HEK293 (cell line): ENCODE data around the gene PAAF1.

Experiments used
- CTCF ChIA-PET: fragments of 350-600 bp; formaldehyde crosslinking; extraction: SDS; loops from one replicate; lab custom pipeline; 2021; ENCODE audit warnings: antibody characterized with exemption; lab: Yijun Ruan, JAX
- POLR2A ChIA-PET: fragments of 300-600 bp; formaldehyde crosslinking; extraction: SDS; loops from one replicate; lab custom pipeline; 2020; ENCODE audit warnings: antibody characterized with exemption, inconsistent platforms; lab: Yijun Ruan, JAX
- H3K27ac ChIP-seq: fragments of 200-500 bp; sonication (Bioruptor generic); 2 replicates; pipeline ENCODE4 v1.5.1; 2014; ENCODE audit warnings: low read depth, low read length, control low read depth, inconsistent platforms; ENCODE audit errors: extremely low read depth
- H3K36me3 ChIP-seq, 2 experiments: fragments of 200-500 bp in 1 of 2; sonication (Bioruptor generic) in 1 of 2; 1 replicate in 1 of 2; 2 replicates in 1 of 2; pipeline ENCODE4 v1.5.1; 2014 to 2017; ENCODE audit warnings: inconsistent platforms in 2 of 2, low read length in 2 of 2; ENCODE audit not compliant: control insufficient read depth in 2 of 2, insufficient read depth in 1 of 2
- H3K4me1 ChIP-seq: fragments of 200-500 bp; sonication (Bioruptor generic); 2 replicates; pipeline ENCODE4 v1.5.1; 2014; ENCODE audit warnings: mild to moderate bottlenecking, low read length, inconsistent platforms; ENCODE audit not compliant: control insufficient read depth, insufficient read depth
- H3K4me3 ChIP-seq: 2 replicates; pipeline ENCODE4 v1.5.1; 2011; ENCODE audit warnings: low read depth, mild to moderate bottlenecking, control low read depth, low read length, moderate library complexity
- H3K9me3 ChIP-seq: fragments of 200-500 bp; sonication (Bioruptor generic); 2 replicates; pipeline ENCODE4 v1.5.1; 2014; ENCODE audit warnings: low read depth, low read length, inconsistent platforms; ENCODE audit not compliant: control insufficient read depth, insufficient read depth
- BCL11A ChIP-seq: fragments of 450-650 bp; formaldehyde crosslinking; IDR thresholded peaks from 2 replicates; pipeline ENCODE4 v1.5.1; 2016; ENCODE audit warnings: low read depth, missing biosample characterization, missing genetic modification characterization
- BCL11B ChIP-seq: fragments of 450-650 bp; formaldehyde crosslinking; IDR thresholded peaks from 2 replicates; pipeline ENCODE4 v1.5.1; 2016; ENCODE audit warnings: low read depth, missing biosample characterization, missing genetic modification characterization
- KLF17 ChIP-seq: fragments of 450-650 bp; formaldehyde crosslinking; IDR thresholded peaks from 2 replicates; pipeline ENCODE4 v1.5.1; 2016; ENCODE audit warnings: missing biosample characterization, missing genetic modification characterization
- SP3 ChIP-seq: fragments of 450-650 bp; formaldehyde crosslinking; IDR thresholded peaks from 2 replicates; pipeline ENCODE4 v1.5.1; 2016; ENCODE audit warnings: missing biosample characterization, missing genetic modification characterization
- WT1 ChIP-seq: fragments of 450-650 bp; formaldehyde crosslinking; IDR thresholded peaks from 2 replicates; pipeline ENCODE4 v1.5.1; 2016; ENCODE audit warnings: missing biosample characterization, missing genetic modification characterization
- ZBTB1 ChIP-seq: fragments of 450-650 bp; formaldehyde crosslinking; IDR thresholded peaks from 2 replicates; pipeline ENCODE4 v1.5.1; 2016; ENCODE audit warnings: missing biosample characterization, missing genetic modification characterization
- ZBTB11 ChIP-seq: fragments of 450-650 bp; formaldehyde crosslinking; conservative IDR thresholded peaks from 2 replicates; pipeline ENCODE4 v1.5.1; 2016; ENCODE audit warnings: low read depth, missing biosample characterization, missing genetic modification characterization
- ZBTB17 ChIP-seq: fragments of 450-650 bp; formaldehyde crosslinking; IDR thresholded peaks from 2 replicates; pipeline ENCODE4 v1.5.1; 2016; ENCODE audit warnings: missing biosample characterization, missing genetic modification characterization
- ZBTB8A ChIP-seq: fragments of 450-650 bp; formaldehyde crosslinking; IDR thresholded peaks from 2 replicates; pipeline ENCODE4 v1.5.1; 2016; ENCODE audit warnings: missing biosample characterization, missing genetic modification characterization
- ZFP69B ChIP-seq: fragments of 450-650 bp; formaldehyde crosslinking; IDR thresholded peaks from 2 replicates; pipeline ENCODE4 v1.5.1; 2016; ENCODE audit warnings: missing biosample characterization, missing genetic modification characterization
- ZNF114 ChIP-seq: fragments of 450-650 bp; formaldehyde crosslinking; IDR thresholded peaks from 2 replicates; pipeline ENCODE4 v1.5.0; 2017; ENCODE audit warnings: missing biosample characterization, missing genetic modification characterization
- ZNF148 ChIP-seq: fragments of 450-650 bp; formaldehyde crosslinking; IDR thresholded peaks from 2 replicates; pipeline ENCODE4 v1.5.0; 2017; ENCODE audit warnings: missing biosample characterization, missing genetic modification characterization, borderline replicate concordance
- ZNF169 ChIP-seq: fragments of 450-650 bp; formaldehyde crosslinking; IDR thresholded peaks from 2 replicates; pipeline ENCODE4 v1.5.1; 2016; ENCODE audit warnings: missing biosample characterization, missing genetic modification characterization
- ZNF239 ChIP-seq: fragments of 450-650 bp; formaldehyde crosslinking; IDR thresholded peaks from 2 replicates; pipeline ENCODE4 v1.5.1; 2016; ENCODE audit warnings: missing biosample characterization, missing genetic modification characterization
- ZNF24 ChIP-seq: fragments of 450-650 bp; formaldehyde crosslinking; IDR thresholded peaks from 2 replicates; pipeline ENCODE4 v1.5.1; 2016; ENCODE audit warnings: missing biosample characterization, missing genetic modification characterization
- ZNF302 ChIP-seq: fragments of 450-650 bp; formaldehyde crosslinking; IDR thresholded peaks from 2 replicates; pipeline ENCODE4 v1.5.1; 2016; ENCODE audit warnings: missing biosample characterization, missing genetic modification characterization, low read depth
- ZNF433 ChIP-seq: fragments of 450-650 bp; formaldehyde crosslinking; IDR thresholded peaks from 2 replicates; pipeline ENCODE4 v1.5.1; 2016; ENCODE audit warnings: missing biosample characterization, missing genetic modification characterization, low read depth
- ZNF558 ChIP-seq: fragments of 450-650 bp; formaldehyde crosslinking; IDR thresholded peaks from 2 replicates; pipeline ENCODE4 v1.5.1; 2016; ENCODE audit warnings: missing biosample characterization, missing genetic modification characterization
- ZNF624 ChIP-seq: fragments of 450-650 bp; formaldehyde crosslinking; IDR thresholded peaks from 2 replicates; pipeline ENCODE4 v1.5.1; 2017; ENCODE audit warnings: missing biosample characterization, missing genetic modification characterization
- ZNF626 ChIP-seq: fragments of 450-650 bp; sonication (Bioruptor Pico); formaldehyde crosslinking; IDR thresholded peaks from 2 replicates; pipeline ENCODE4 v1.5.1; 2018; ENCODE audit warnings: missing biosample characterization, missing genetic modification characterization, inconsistent platforms
- ZNF629 ChIP-seq: fragments of 450-650 bp; formaldehyde crosslinking; IDR thresholded peaks from 2 replicates; pipeline ENCODE4 v1.5.1; 2017; ENCODE audit warnings: missing biosample characterization, missing genetic modification characterization
- ZNF645 ChIP-seq: fragments of 450-650 bp; formaldehyde crosslinking; IDR thresholded peaks from 2 replicates; pipeline ENCODE4; 2016; ENCODE audit warnings: missing biosample characterization, missing genetic modification characterization
- ZNF660 ChIP-seq: fragments of 450-650 bp; IDR thresholded peaks from 2 replicates; pipeline ENCODE4 v1.5.1; 2018; ENCODE audit warnings: missing biosample characterization, mild to moderate bottlenecking, missing genetic modification characterization

PAAF1 gene

GRCh38 chr11:73950869-73951710 is 74.3 kb downstream of the PAAF1 start, which contains the start of gene DNAJB13:
Gene DNAJB13, plus strand, starts transcription at chr11:73951026. Its CDS starts 44 bp downstream, at chr11:73951070.
- Histone ChIP-seq H3K36me3 (no peaks in the 10 kb centered on the region), H3K4me3 (no peak within 1 kb of the TSS), H3K9me3 (no peaks in the 10 kb centered on the region), H3K4me1 (no peaks in the 10 kb centered on the region), H3K27ac (no peak within 1 kb of the TSS)
- ChIA-PET CTCF (interaction anchor here (0.9 kb wide), 1 partner anchor 13 kb away, joined by 3 read pairs; no protein-coding TSS in a partner anchor), POLR2A (no interaction called here)
- TF ChIP-seq ZBTB17 (peak; percentile 37; the same call in 1 of the 2 replicates), ZNF24 (no peak)

GRCh38 chr11:73951797-73952196 is 75.0 kb downstream of the PAAF1 start:
- H3K27ac ChIP-seq = no peak overlapping the region
- H3K4me1 ChIP-seq = no peaks in the 10 kb centered on the region
- H3K4me3 ChIP-seq = no peak overlapping the region
- ChIA-PET POLR2A (no interaction called here), CTCF (no interaction called here)
- H3K36me3 ChIP-seq = no peaks in the 10 kb centered on the region
- no peak for TF ChIP-seq ZNF239
- TF ChIP-seq ZNF433 (tag by site-specific recombination) = no peak
- TF ChIP-seq SP3 (tag by site-specific recombination) = no peak
- TF ChIP-seq BCL11B (tag by site-specific recombination) = no peak
- TF ChIP-seq ZBTB8A = no peak
- TF ChIP-seq ZNF558 (tag by site-specific recombination) = no peak
- no peak for TF ChIP-seq BCL11A (tag by site-specific recombination)
- no peak for TF ChIP-seq ZFP69B
- no peak for TF ChIP-seq ZNF624 (tag by site-specific recombination)
- TF ChIP-seq ZBTB1 (tag by site-specific recombination) = no peak
- no peak for TF ChIP-seq WT1
- no peak for TF ChIP-seq ZNF148 (tag by site-specific recombination)
- H3K9me3 ChIP-seq = no peaks in the 10 kb centered on the region

- Histone ChIP-seq H3K36me3 (no peaks in the 10 kb centered on the region), H3K9me3 (no peaks in the 10 kb centered on the region), H3K4me3 (no peak overlapping the region), H3K4me1 (no peaks in the 10 kb centered on the region), H3K27ac (no peak overlapping the region)
- POLR2A ChIA-PET = interaction anchor here (0.7 kb wide), 1 partner anchor 536 kb away, joined by 5 read pairs; no protein-coding TSS in a partner anchor
- CTCF ChIA-PET = interaction anchor here (0.6 kb wide), 1 partner anchor 53 kb away, joined by 3 read pairs; no protein-coding TSS in a partner anchor
- no peak for TF ChIP-seq ZNF169
- no peak for TF ChIP-seq ZNF114 (tag by site-specific recombination)
- no peak for TF ChIP-seq ZNF645 (tag by site-specific recombination)
- no peak for TF ChIP-seq ZNF626 (tag by site-specific recombination)
- TF ChIP-seq ZNF660 (tag by site-specific recombination) = no peak
- TF ChIP-seq ZBTB11 (tag by site-specific recombination) = no peak
- TF ChIP-seq KLF17 (tag by site-specific recombination) = no peak
- TF ChIP-seq ZNF629 (tag by site-specific recombination) = no peak
- no peak for TF ChIP-seq ZNF302 (tag by site-specific recombination)
Observed at GRCh38 chr11:73956876-73957653, 80.3 kb downstream of the PAAF1 start.
